Trophoblast cell (in vitro differentiated cells and primary cell): ENCODE results near the gene EAF1.
A peak's percentile ranks its signal among the peaks of the same experiment; 100 is the strongest.
"Not testable (repeated sequence)": the region's sequence is repeated elsewhere in the genome, so short reads cannot be mapped to it uniquely, and the experiment has no call there.

Experiments
- DNase-seq, 2 donors: peaks; one replicate each; pipeline ENCODE4 v3.0.0-alpha.2; 2016
- H2AFZ ChIP-seq: 2 replicates; pipeline ENCODE4 v1.6.1; 2013; ENCODE audit warnings: low read length, moderate library complexity, mild to moderate bottlenecking; ENCODE audit not compliant: insufficient read depth, poor library complexity
- H2AK5ac ChIP-seq: 2 replicates; pipeline ENCODE4 v1.6.1; 2013; ENCODE audit warnings: mild to moderate bottlenecking, low read length
- H2BK120ac ChIP-seq: 2 replicates; pipeline ENCODE4 v1.6.1; 2013; ENCODE audit warnings: low read length, mild to moderate bottlenecking, moderate library complexity; ENCODE audit not compliant: insufficient read depth, poor library complexity
- H2BK12ac ChIP-seq: 2 replicates; pipeline ENCODE4 v1.6.1; 2013; ENCODE audit warnings: mild to moderate bottlenecking, low read length, moderate library complexity
- H2BK5ac ChIP-seq: 2 replicates; pipeline ENCODE4 v1.6.1; 2013; ENCODE audit warnings: low read length, low read depth, moderate library complexity, mild to moderate bottlenecking; ENCODE audit not compliant: poor library complexity
- H3K14ac ChIP-seq: 2 replicates; pipeline ENCODE4 v1.6.1; 2013; ENCODE audit warnings: mild to moderate bottlenecking, low read length
- H3K18ac ChIP-seq: 2 replicates; pipeline ENCODE4 v1.6.1; 2013; ENCODE audit warnings: mild to moderate bottlenecking, low read length
- H3K23ac ChIP-seq: 2 replicates; pipeline ENCODE4 v1.6.1; 2013; ENCODE audit warnings: low read length
- H3K27ac ChIP-seq: 2 replicates; pipeline ENCODE4 v1.5.1; 2013; ENCODE audit warnings: low read depth, mild to moderate bottlenecking, inconsistent platforms, low read length, moderate library complexity
- H3K27me3 ChIP-seq: 2 replicates; pipeline ENCODE4 v1.6.1; 2013; ENCODE audit warnings: inconsistent platforms, mild to moderate bottlenecking, low read length, moderate library complexity; ENCODE audit not compliant: insufficient read depth
- H3K36me3 ChIP-seq, 2 experiments: 1 replicate in 1 of 2; 2 replicates in 1 of 2; pipeline ENCODE4 v1.6.1; 2013; ENCODE audit warnings: low read length in 2 of 2, mild to moderate bottlenecking in 2 of 2, moderate library complexity in 1 of 2; ENCODE audit not compliant: insufficient read depth in 2 of 2, control insufficient read depth in 1 of 2
- H3K4ac ChIP-seq: 2 replicates; pipeline ENCODE4 v1.6.1; 2013; ENCODE audit warnings: low read depth, mild to moderate bottlenecking, low read length, moderate library complexity
- H3K4me1 ChIP-seq, 2 experiments: 1 replicate in 1 of 2; 2 replicates in 1 of 2; pipeline ENCODE4 v1.6.1; 2013; ENCODE audit warnings: low read length in 2 of 2, mild to moderate bottlenecking in 2 of 2, moderate library complexity in 1 of 2; ENCODE audit not compliant: insufficient read depth in 2 of 2, control insufficient read depth in 1 of 2
- H3K4me2 ChIP-seq: 2 replicates; pipeline ENCODE4 v1.6.1; 2013; ENCODE audit warnings: inconsistent platforms, mild to moderate bottlenecking, low read length, moderate library complexity
- H3K4me3 ChIP-seq: 2 replicates; pipeline ENCODE4 v1.5.1; 2013; ENCODE audit warnings: mild to moderate bottlenecking, low read depth, low read length, inconsistent platforms
- H3K79me1 ChIP-seq: one replicate; pipeline ENCODE4 v1.6.1; 2013; ENCODE audit warnings: low read length
- H3K79me2 ChIP-seq: 2 replicates; pipeline ENCODE4 v1.6.1; 2013; ENCODE audit warnings: low read length, mild to moderate bottlenecking; ENCODE audit not compliant: control insufficient read depth, insufficient read depth, poor library complexity
- H3K9ac ChIP-seq: 2 replicates; pipeline ENCODE4 v1.6.1; 2013; ENCODE audit warnings: mild to moderate bottlenecking, low read length
- H3K9me3 ChIP-seq: 2 replicates; pipeline ENCODE4 v1.6.1; 2013; ENCODE audit warnings: low read depth, mild to moderate bottlenecking, control low read depth, inconsistent platforms, low read length; ENCODE audit not compliant: insufficient read depth
- H4K12ac ChIP-seq: 2 replicates; pipeline ENCODE4 v1.6.1; 2013; ENCODE audit warnings: low read depth, mild to moderate bottlenecking, low read length, moderate library complexity
- H4K8ac ChIP-seq: 2 replicates; pipeline ENCODE4 v1.6.1; 2013; ENCODE audit warnings: low read depth, mild to moderate bottlenecking, low read length, moderate library complexity
- H4K91ac ChIP-seq: one replicate; pipeline ENCODE4 v1.6.1; 2013; ENCODE audit warnings: low read depth, mild to moderate bottlenecking, low read length, moderate library complexity
- WGBS: extraction: QIAGEN DNeasy Blood & Tissue Kit; methylation state at CpG from one replicate; pipeline ENCODE4 v1.1.7; 2013; ENCODE audit warnings: missing lambda C conversion rate; ENCODE audit not compliant: insufficient read length, insufficient coverage; ENCODE audit errors: extremely low coverage; 5-methylcytosine and 5-hydroxymethylcytosine counted together

The EAF1 gene

DNA sequence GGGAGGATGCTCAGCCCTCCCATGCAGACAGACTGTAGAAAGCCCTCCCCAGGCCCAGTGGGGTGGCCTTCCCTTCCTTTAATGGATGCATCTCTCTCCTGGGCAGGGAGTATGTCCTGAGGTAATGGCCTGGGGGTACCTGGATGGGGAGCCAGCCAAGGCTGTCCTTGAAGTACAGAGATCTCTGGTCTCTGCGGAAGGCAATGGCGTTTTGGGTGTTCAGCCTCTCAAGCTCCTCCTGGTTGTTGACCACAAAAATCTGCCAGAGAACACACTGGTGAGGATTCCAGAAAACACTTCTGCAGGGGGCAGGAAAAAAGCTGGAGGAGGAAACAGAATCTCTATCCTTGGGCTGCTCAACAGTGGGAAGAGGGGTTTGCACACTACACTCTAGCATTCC is 28.9 kb downstream of the EAF1 start:
- Histone ChIP-seq H2AFZ (no peak overlapping the region), H3K9me3 (peaks cover 3% of the 10 kb centered on the region), H3K18ac (no peak overlapping the region), H4K8ac (no peak overlapping the region), H4K91ac (no peak overlapping the region), H3K23ac (no peak overlapping the region), H3K79me1 (no peaks in the 10 kb centered on the region), H4K12ac (no peak overlapping the region), H3K4ac (no peak overlapping the region), H2BK12ac (no peak overlapping the region), H3K79me2 (no peaks in the 10 kb centered on the region), H3K4me2 (no peak overlapping the region), H2BK120ac (no peak overlapping the region), H2AK5ac (no peak overlapping the region), H3K4me3 (no peak overlapping the region), H3K9ac (no peak overlapping the region), H3K27ac (no peak overlapping the region), H3K4me1 (peaks cover 0 to 1% of the 10 kb centered on the region in 2 experiments), H3K14ac (no peak overlapping the region), H3K36me3 (no peaks in the 10 kb centered on the region), H2BK5ac (no peak overlapping the region), H3K27me3 (no peaks in the 10 kb centered on the region)
- no peak for DNase-seq
- no CpG with 5 or more reads among the region's 2 CpGs for WGBS

- H3K4me1 ChIP-seq, H3K4ac ChIP-seq, DNase-seq, H2AFZ ChIP-seq, H3K18ac ChIP-seq, H3K27ac ChIP-seq, H4K91ac ChIP-seq, H3K9ac ChIP-seq, H3K14ac ChIP-seq, H3K9me3 ChIP-seq, H2BK120ac ChIP-seq, H3K79me1 ChIP-seq, H3K79me2 ChIP-seq, H3K23ac ChIP-seq, H2AK5ac ChIP-seq, H3K27me3 ChIP-seq, H4K8ac ChIP-seq, H2BK12ac ChIP-seq, H4K12ac ChIP-seq, H3K4me2 ChIP-seq, H2BK5ac ChIP-seq, H3K4me3 ChIP-seq, H3K36me3 ChIP-seq: not testable (repeated sequence)
- WGBS, result no CpG with 5 or more reads among the region's 10 CpGs
These were observed 29.5 kb downstream of the EAF1 start for GRCh38 chr3:15456915-15457314.

- H3K18ac ChIP-seq, result no peak overlapping the region
- H3K27ac ChIP-seq, result peak overlapping the region; percentile 29
- no peak overlapping the region for H3K4me3 ChIP-seq
- H3K27me3 ChIP-seq, result no peaks in the 10 kb centered on the region
- DNase-seq, result peak; percentile 67 to 80
- WGBS, result no CpG with 5 or more reads among the region's 7 CpGs
- H3K14ac ChIP-seq, result no peak overlapping the region
- no peak overlapping the region for H3K9ac ChIP-seq
- peaks cover 0 to 4% of the 10 kb centered on the region in 2 experiments for H3K4me1 ChIP-seq
- H2BK12ac ChIP-seq, result no peak overlapping the region
- no peaks in the 10 kb centered on the region for H3K79me2 ChIP-seq
- H3K79me1 ChIP-seq, result no peaks in the 10 kb centered on the region
- no peak overlapping the region for H2AK5ac ChIP-seq
- no peak overlapping the region for H4K8ac ChIP-seq
- no peak overlapping the region for H2AFZ ChIP-seq
- no peak overlapping the region for H3K4me2 ChIP-seq
- H3K9me3 ChIP-seq, result peaks cover 2% of the 10 kb centered on the region
- peak overlapping the region; percentile 17 for H4K91ac ChIP-seq
- H2BK120ac ChIP-seq, result no peak overlapping the region
- no peak overlapping the region for H3K4ac ChIP-seq
- no peak overlapping the region for H3K23ac ChIP-seq
- H3K36me3 ChIP-seq, result no peaks in the 10 kb centered on the region
- H2BK5ac ChIP-seq, result no peak overlapping the region
- no peak overlapping the region for H4K12ac ChIP-seq
These were observed 30.9 kb downstream of the EAF1 start for GRCh38 chr3:15458212-15458780.

DNA sequence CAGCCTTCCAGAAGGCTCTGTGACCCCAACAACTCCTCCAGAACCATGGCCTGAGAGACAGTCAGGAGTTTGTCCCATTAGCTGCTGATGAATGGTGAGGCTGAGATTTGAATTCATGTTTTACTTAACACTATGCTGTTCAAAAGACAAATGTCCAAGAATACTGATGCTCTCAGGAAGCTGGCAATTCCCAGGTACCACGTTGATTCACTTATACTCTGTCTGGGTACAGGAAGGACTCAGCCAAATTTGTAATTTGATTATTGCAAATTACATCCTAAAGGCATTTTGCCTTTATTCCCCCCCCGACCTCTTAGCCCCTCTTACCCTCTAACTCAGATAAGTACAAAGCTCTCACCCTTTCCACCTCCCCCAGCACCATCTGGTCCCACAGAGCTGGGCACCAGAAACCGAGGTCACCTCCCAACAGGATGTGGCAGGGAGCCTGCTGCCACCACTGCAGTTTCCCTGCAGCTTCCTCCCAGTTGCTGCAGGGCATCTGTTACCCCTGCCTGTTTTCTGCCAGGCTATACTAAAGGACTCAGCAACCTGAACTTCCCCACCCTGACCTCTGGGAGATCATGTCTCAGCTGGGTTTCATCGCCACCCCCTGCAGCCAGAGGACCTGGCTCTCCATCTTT is 33.6 kb downstream of the EAF1 start:
- no peak overlapping the region for H4K12ac ChIP-seq
- DNase-seq, result no peak
- no peak overlapping the region for H4K91ac ChIP-seq
- H3K36me3 ChIP-seq, result no peaks in the 10 kb centered on the region
- no peak overlapping the region for H3K4me2 ChIP-seq
- no peak overlapping the region for H2AK5ac ChIP-seq
- H3K79me2 ChIP-seq, result no peaks in the 10 kb centered on the region
- no peak overlapping the region for H3K14ac ChIP-seq
- no CpG with 5 or more reads among the region's 4 CpGs for WGBS
- no peak overlapping the region for H3K23ac ChIP-seq
- H2BK120ac ChIP-seq, result no peak overlapping the region
- H3K27me3 ChIP-seq, result no peaks in the 10 kb centered on the region
- H3K4ac ChIP-seq, result no peak overlapping the region
- H2AFZ ChIP-seq, result no peak overlapping the region
- no peak overlapping the region for H4K8ac ChIP-seq
- peaks cover 0 to 2% of the 10 kb centered on the region in 2 experiments for H3K4me1 ChIP-seq
- no peak overlapping the region for H2BK5ac ChIP-seq
- no peaks in the 10 kb centered on the region for H3K9me3 ChIP-seq
- H3K18ac ChIP-seq, result no peak overlapping the region
- H3K27ac ChIP-seq, result no peak overlapping the region
- H3K9ac ChIP-seq, result no peak overlapping the region
- H3K79me1 ChIP-seq, result no peaks in the 10 kb centered on the region
- no peak overlapping the region for H3K4me3 ChIP-seq
- no peak overlapping the region for H2BK12ac ChIP-seq
